SU-DHL-6 (cell line): ENCODE measurements around the gene CNOT4.

Experiments
- CTCF ChIP-seq: fragments of 200-600 bp; sonication (generic); IDR thresholded peaks from one replicate; pipeline ENCODE4 v1.5.1; 2017; ENCODE audit warnings: antibody characterized with exemption, mild to moderate bottlenecking, low read length, moderate library complexity; ENCODE audit not compliant: insufficient read depth, poor library complexity, severe bottlenecking
- EZH2phosphoT487 ChIP-seq: fragments of 200-600 bp; sonication (generic), shearing (Covaris generic); conservative IDR thresholded peaks from 2 replicates; pipeline ENCODE4 v1.6.1; 2018; ENCODE audit warnings: mild to moderate bottlenecking, antibody characterized with exemption, low read length, moderate library complexity, mixed read lengths

GRCh38 chr7:135364206-135364605 lies 145.7 kb downstream of the CNOT4 start:
- TF ChIP-seq CTCF (no peak), EZH2phosphoT487 (no peak)
